Measurements from ENCODE around the gene CRYZ. TPM values are rescaled to one million over a fixed set of nuclear protein-coding genes. Genes with fewer than 3 reads are reported as not detected.

The CRYZ gene
- polyA plus RNA-seq, 1 of the 3 experiments (the other 2 are of a cell fraction), result 57.2 TPM

GRCh38 chr1:74766579-74766978 is 33.7 kb upstream of the CRYZ start:
- Histone ChIP-seq H3K9ac (no peak overlapping the region), H2AFZ (ENCODE audit: low read depth) (no peak overlapping the region), H3K4me1 (ENCODE audit: control insufficient read depth in 1 of 2, insufficient read depth in 2 of 2, low read depth in 1 of 2, low read length in 1 of 2) (no peaks in the 10 kb centered on the region), H3K4me3 (ENCODE audit: low read depth in 2 of 2, low read length in 1 of 2) (no peak overlapping the region), H4K20me1 (ENCODE audit: insufficient read depth) (no peaks in the 10 kb centered on the region), H3K9me3 (no peaks in the 10 kb centered on the region), H3K36me3 (replicated peaks in 1 of 2; ENCODE audit: control insufficient read depth in 1 of 2, insufficient read depth in 2 of 2, low read length in 1 of 2) (peaks cover 24 to 27% of the 10 kb centered on the region in 2 experiments), H3K4me2 (no peak overlapping the region), H3K27me3 (ENCODE audit: insufficient read depth) (no peaks in the 10 kb centered on the region), H3K79me2 (ENCODE audit: insufficient read depth) (no peaks in the 10 kb centered on the region), H3K27ac (ENCODE audit: low read depth in 2 of 2, low read length in 1 of 2) (no peak overlapping the region), H3F3A (replicated peaks; ENCODE audit: insufficient read depth) (no peaks in the 10 kb centered on the region), H3K9me2 (no peaks in the 10 kb centered on the region)
- 96% methylated on average over 2 of the region's 2 CpGs for WGBS (ENCODE audit: low lambda C conversion rate)
- no peak for TF ChIP-seq CHD2 (IDR thresholded peaks at IDR 0.05; ENCODE audit: low read length, partially characterized antibody)
- no peak for TF ChIP-seq CTCF (IDR thresholded peaks at IDR 0.05)
- no peak for TF ChIP-seq YY1 (IDR thresholded peaks at IDR 0.05; ENCODE audit: low read depth)
- no peak for TF ChIP-seq IRF3 (IDR thresholded peaks at IDR 0.05; ENCODE audit: low read depth, low read length)
- TF ChIP-seq REST (IDR thresholded peaks at IDR 0.05; ENCODE audit: low read depth, low read length), result no peak
- TF ChIP-seq EZH2phosphoT487 (IDR thresholded peaks at IDR 0.05; ENCODE audit: borderline replicate concordance, low read depth), result no peak
- TF ChIP-seq GATA2 (CRISPR knock-in tag; IDR thresholded peaks at IDR 0.05), result no peak
- TF ChIP-seq SIN3A (IDR thresholded peaks at IDR 0.05; ENCODE audit: borderline replicate concordance, low read depth, low read length), result no peak
- no peak for TF ChIP-seq RXRA (IDR thresholded peaks at IDR 0.05; ENCODE audit: borderline replicate concordance, low read depth)
- TF ChIP-seq TEAD4 (IDR thresholded peaks at IDR 0.05; ENCODE audit: borderline replicate concordance, insufficient read depth), result no peak
- no peak for TF ChIP-seq GABPA (IDR thresholded peaks at IDR 0.05; ENCODE audit: low read depth)
- no peak for TF ChIP-seq JUND (IDR thresholded peaks at IDR 0.05)
- TF ChIP-seq ZBTB33 (IDR thresholded peaks at IDR 0.05; ENCODE audit: borderline replicate concordance, low read depth), result no peak
- TF ChIP-seq FOSL2 (IDR thresholded peaks at IDR 0.05; ENCODE audit: borderline replicate concordance, low read depth), result no peak
- TF ChIP-seq RFX5 (IDR thresholded peaks at IDR 0.05; ENCODE audit: low read length), result no peak
- TF ChIP-seq POLR2AphosphoS5 (IDR thresholded peaks at IDR 0.05; ENCODE audit: low read depth, low read length), result no peak
- DNase-seq, result no peak
- CTCF ChIA-PET, result interaction anchor here (0.6 to 1.3 kb wide), 6 partner anchors 22 to 438 kb away, joined by 3 to 7 read pairs (median 4); partner anchors contain the start of genes CRYZ and TYW3
- POLR2A ChIA-PET, result interaction anchor here (0.6 kb wide), 1 partner anchor 1119 kb away, joined by 3 read pairs; no protein-coding TSS in a partner anchor
